Glutamatergic neuron (in vitro differentiated cells): ENCODE results near the gene CDK7. TPM values are rescaled to one million over a fixed set of nuclear protein-coding genes. Genes with fewer than 3 reads are reported as not detected.

Source experiments
- DNase-seq: peaks from one replicate; pipeline ENCODE4 v3.0.0; 2022
- H3K27ac Mint-ChIP-seq: one replicate; pipeline ENCODE4 v1.8.0; 2020; ENCODE audit warnings: mild to moderate bottlenecking, mixed read lengths, inconsistent platforms; ENCODE audit not compliant: unreplicated experiment
- H3K27me3 Mint-ChIP-seq: one replicate; pipeline ENCODE4 v1.8.0; 2020; ENCODE audit warnings: mild to moderate bottlenecking, moderate library complexity, mixed read lengths, inconsistent platforms; ENCODE audit not compliant: unreplicated experiment
- H3K36me3 Mint-ChIP-seq: one replicate; pipeline ENCODE4 v1.8.0; 2020; ENCODE audit warnings: mild to moderate bottlenecking, mixed read lengths, inconsistent platforms; ENCODE audit not compliant: unreplicated experiment
- H3K4me1 Mint-ChIP-seq: one replicate; pipeline ENCODE4 v1.8.0; 2020; ENCODE audit warnings: mild to moderate bottlenecking, low read depth, mixed read lengths, inconsistent platforms; ENCODE audit not compliant: unreplicated experiment
- H3K4me3 Mint-ChIP-seq: one replicate; pipeline ENCODE4 v1.8.0; 2020; ENCODE audit warnings: mild to moderate bottlenecking, mixed read lengths, inconsistent platforms; ENCODE audit not compliant: unreplicated experiment
- H3K9me3 Mint-ChIP-seq: one replicate; pipeline ENCODE4 v1.8.0; 2020; ENCODE audit warnings: mild to moderate bottlenecking, moderate library complexity, mixed read lengths, inconsistent platforms; ENCODE audit not compliant: unreplicated experiment
- CTCF ChIP-seq: fragments of 200-600 bp; sonication (generic); IDR thresholded peaks from one replicate; pipeline ENCODE4 v1.5.0; 2021; ENCODE audit not compliant: partially characterized antibody, unreplicated experiment
- total RNA-seq: library from RNA; stranded (reverse); fragmentation: NEBNext Ultra II Directional; extraction: Animal tissue kit (Norgen Biotek cat#: 25700); gene quantifications from one replicate; pipeline ENCODE4 v1.2.1, GENCODE V29; 2021; ENCODE audit not compliant: unreplicated experiment

The CDK7 gene
- total RNA-seq, 1 donor from 2014 or later = 17.0 TPM

- Mint-ChIP-seq H3K4me3 (no peak overlapping the region), H3K9me3 (peaks cover 3% of the 10 kb centered on the region), H3K27ac (no peak overlapping the region), H3K36me3 (peaks cover 19% of the 10 kb centered on the region), H3K4me1 (peaks cover 1% of the 10 kb centered on the region), H3K27me3 (peaks cover 10% of the 10 kb centered on the region)
- no peak for DNase-seq
- no peak for TF ChIP-seq CTCF
Observed at GRCh38 chr5:69313428-69313827, 78.7 kb downstream of the CDK7 start.

- TF ChIP-seq CTCF = no peak
Observed at GRCh38 chr5:69315972-69316371, 81.3 kb downstream of the CDK7 start.

GRCh38 chr5:69317391-69317790 lies 82.7 kb downstream of the CDK7 start:
- peaks cover 1% of the 10 kb centered on the region for H3K4me1 Mint-ChIP-seq
- H3K27me3 Mint-ChIP-seq = peaks cover 2% of the 10 kb centered on the region
- no peaks in the 10 kb centered on the region for H3K9me3 Mint-ChIP-seq
- H3K27ac Mint-ChIP-seq = no peak overlapping the region
- no peak overlapping the region for H3K4me3 Mint-ChIP-seq
- no peak for DNase-seq
- peaks cover 4% of the 10 kb centered on the region for H3K36me3 Mint-ChIP-seq
- no peak for TF ChIP-seq CTCF

More at GRCh38 chr5:69315972-69316371, 81.3 kb downstream of the CDK7 start:
- H3K36me3 Mint-ChIP-seq = peaks cover 4% of the 10 kb centered on the region
- H3K27ac Mint-ChIP-seq = no peak overlapping the region
- H3K9me3 Mint-ChIP-seq = no peaks in the 10 kb centered on the region
- DNase-seq = no peak
- peaks cover 2% of the 10 kb centered on the region for H3K27me3 Mint-ChIP-seq
- H3K4me3 Mint-ChIP-seq = no peak overlapping the region
- peaks cover 1% of the 10 kb centered on the region for H3K4me1 Mint-ChIP-seq

- Mint-ChIP-seq H3K36me3 (no peaks in the 10 kb centered on the region), H3K4me1 (no peaks in the 10 kb centered on the region), H3K4me3 (no peak overlapping the region), H3K27me3 (no peaks in the 10 kb centered on the region), H3K9me3 (no peaks in the 10 kb centered on the region), H3K27ac (no peak overlapping the region)
- no peak for DNase-seq
- no peak for TF ChIP-seq CTCF
Observed at GRCh38 chr5:69326365-69326764, 91.7 kb downstream of the CDK7 start.

Other genes starting within 250 kb of the CDK7 start
- gene SLC30A5, start 140.9 kb upstream of the CDK7 start, total RNA-seq = 17.9 TPM
- 29.6 TPM for gene CCNB1, start 67.7 kb upstream of the CDK7 start, total RNA-seq
- 9.5 TPM for gene CENPH, start 45.3 kb upstream of the CDK7 start, total RNA-seq
- 4.3 TPM for gene CCDC125, start 97.9 kb downstream of the CDK7 start, total RNA-seq
- 17.6 TPM for gene AK6, start 134.6 kb downstream of the CDK7 start, total RNA-seq
- 79.0 TPM for gene TAF9, start 134.6 kb downstream of the CDK7 start, total RNA-seq
- 37.5 TPM for gene RAD17, start 134.9 kb downstream of the CDK7 start, total RNA-seq
- gene MARVELD2, start 180.2 kb downstream of the CDK7 start, total RNA-seq = 1.6 TPM